GM21367 (cell line): ENCODE data around the gene TSPOAP1.
A peak's percentile ranks its signal among the peaks of the same experiment; 100 is the strongest.

Experiments
- ATAC-seq: cut with Tn5 transposase; IDR thresholded peaks from one replicate; pipeline ENCODE4 v1.9.1; 2021; ENCODE audit not compliant: unreplicated experiment

TSPOAP1 gene

DNA sequence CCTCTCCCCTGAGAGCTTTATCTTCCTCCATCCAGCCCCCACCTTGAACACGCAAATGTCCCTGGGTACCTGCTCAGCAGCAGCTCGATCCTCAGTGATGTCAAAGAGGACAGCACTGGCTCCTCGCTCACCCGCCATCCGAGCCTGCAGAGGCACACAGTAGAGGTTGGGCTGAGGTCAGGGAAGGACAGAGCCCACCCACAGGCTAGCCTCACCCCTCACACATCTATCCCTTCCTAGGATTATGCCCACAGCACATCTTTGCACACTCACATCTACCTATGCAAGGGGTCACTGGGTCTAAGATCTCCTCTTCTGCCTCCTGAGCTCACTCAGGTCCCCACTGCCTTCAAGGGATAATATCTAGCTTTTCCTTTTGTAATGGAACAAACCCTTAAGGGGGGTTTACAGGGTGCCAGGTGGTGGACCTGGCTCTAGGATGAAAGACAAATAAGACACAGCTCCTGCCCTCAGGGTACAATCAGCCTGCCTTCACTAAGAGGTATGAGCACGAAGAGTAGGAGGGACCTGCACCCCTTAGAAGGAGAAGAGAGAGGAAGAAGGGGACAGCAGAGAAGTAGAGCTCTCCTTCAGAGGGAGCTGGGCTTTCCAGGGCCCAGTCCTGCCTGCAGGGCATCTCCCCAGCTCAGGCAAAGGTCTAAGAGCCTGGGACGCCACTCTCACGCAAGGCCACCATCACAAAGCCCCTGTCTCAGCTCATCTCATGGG lies 35.0 kb upstream of the TSPOAP1 start:
- ATAC-seq = no peak

DNA sequence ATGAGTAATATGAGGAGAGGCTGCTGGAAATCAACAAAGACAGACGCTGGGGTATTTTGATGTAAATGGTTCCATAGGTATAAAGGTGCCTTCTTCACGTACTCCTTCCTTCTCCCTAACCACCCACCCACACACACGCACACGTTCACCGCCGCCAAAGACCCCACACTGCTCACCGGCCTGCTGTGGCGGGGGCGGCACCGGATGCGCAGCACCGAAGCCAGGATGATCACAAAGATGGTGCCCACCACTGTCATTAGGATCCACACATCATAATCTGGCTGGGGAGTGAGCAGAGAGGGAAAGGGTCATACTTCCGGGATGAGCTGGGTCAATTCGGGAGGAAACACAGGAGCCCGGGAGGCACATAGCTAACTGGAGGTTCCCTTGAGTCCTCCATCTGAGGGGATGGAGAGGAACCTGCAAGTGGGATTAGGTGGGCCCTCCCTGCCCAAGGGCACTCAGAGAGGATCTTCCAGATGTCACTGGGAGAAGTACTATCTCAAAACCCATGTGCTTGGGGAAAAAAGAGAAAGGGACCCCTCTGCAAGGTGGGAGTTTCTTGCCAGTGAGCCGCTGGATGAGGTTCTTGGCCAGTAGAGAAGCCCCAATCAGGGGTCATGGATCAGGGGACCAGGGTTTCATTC lies 33.9 kb upstream of the TSPOAP1 start:
- no peak for ATAC-seq

DNA sequence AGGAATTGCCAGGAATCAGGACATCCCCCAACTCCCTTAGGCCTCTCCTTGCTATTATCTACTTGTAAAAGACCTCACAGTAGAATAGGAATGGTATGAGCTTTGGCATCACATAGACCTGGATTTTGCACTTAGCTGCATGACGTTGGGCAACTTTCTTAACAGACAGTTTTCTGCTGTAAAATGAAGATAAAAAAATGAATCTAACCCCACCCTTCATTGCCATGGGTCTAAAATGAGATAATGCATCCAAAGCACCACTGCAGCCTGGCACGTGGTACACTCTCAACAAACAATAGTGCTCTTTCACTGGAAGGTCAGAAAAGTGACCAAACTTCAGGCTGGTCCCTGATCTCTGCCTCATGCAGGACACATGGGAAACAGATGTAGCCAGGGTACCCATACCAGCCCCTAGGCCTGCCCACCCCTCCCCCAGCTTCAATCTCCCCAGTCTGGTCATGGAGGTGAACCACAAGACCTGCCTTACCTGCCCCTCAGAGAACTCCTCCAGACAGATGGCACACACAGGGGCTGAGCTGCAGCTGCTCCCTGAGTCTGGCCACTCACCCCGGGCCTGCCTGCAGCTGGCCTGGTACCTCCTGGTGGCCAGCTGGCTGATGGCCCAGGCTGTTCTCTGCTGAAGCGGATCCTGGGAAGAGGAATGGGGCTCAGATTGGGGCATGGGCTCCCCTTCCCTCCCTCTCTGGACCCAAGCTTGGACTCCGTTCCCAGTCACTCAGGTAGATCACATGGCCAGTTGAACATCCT lies 31.9 kb upstream of the TSPOAP1 start:
- no peak for ATAC-seq

DNA sequence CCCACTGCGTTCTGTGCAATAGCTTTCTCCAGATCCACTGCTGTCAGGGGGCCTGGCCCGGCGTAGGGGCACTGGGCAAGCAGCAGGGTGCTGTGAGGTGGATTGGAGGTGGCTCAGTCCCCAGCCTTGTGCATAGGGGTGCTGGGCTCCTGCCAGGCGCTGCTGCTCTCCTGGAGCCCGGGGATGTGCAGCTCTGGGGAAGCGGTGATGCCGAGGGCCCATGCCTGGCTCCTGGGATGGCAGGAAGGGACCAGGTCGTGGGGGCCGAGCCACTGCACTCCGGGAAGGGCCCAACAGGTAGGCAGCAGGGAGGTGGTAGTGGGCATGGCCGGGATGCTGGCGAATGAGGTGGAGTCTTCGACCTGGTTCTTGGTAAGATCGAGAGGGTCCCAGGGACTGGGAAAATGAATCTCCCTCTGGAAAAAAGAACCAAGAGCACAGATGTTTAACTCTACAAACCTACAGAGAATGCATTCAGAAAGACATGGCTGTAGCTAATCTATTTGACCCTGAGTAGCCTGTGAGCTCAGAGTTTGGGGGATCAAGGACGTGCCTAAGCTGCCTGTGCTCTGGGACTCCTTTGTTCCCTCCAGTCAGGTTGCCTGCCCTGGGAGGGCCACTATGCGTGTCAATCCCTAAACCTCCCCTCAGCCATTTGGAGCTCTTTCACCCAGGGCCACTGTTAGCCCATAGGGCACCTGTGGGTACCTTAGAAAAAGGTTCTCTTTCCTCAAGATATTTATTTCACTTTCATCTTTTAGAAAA lies 30.0 kb upstream of the TSPOAP1 start:
- ATAC-seq = no peak

DNA sequence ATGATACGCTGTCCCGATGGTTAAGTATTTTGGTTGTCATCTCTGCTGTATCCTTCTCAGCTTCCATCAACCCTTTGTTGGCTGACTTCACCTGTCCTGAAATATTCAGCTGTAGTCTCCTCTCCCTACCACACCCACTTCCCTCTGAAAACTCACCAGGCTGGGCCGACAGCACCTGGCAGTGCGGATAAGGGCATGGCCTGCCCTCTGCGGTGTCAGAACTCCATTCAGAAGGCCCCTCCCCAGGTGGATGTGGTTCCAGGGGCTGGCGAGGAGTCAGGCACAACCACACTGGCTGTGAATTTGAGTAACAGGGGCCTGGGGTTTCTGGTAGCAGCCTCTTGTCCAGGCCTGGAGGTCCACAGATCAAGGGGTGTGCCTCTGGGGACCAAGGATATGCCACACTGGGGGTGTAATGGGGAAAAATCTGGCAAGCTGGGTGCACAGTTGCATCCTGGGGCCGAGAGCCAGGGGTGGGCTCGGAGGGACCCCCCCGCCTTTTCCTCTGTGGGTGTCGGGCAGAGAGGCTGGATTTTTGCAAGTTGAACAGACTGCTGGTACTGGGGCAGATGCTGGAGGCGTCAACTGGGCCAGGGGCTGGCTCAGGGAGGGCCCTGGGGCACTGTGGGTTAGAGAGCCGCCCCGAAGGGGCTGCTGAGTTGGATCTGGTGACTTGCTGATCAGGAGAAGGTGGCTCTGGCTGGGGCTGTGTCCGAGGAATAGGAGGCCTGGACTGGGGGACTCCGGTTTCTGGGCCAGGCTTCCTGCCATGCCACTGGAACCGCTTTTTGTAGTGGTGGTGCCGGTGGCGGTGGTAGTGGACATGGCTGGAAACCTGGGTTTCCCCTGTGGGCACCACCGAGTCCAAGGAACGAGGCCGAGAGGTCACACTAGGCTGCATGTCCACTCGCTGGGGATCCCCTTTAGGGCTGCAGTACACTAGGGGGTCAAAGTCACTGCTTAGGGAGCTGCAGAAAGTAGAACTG lies 29.0 kb upstream of the TSPOAP1 start:
- no peak for ATAC-seq

DNA sequence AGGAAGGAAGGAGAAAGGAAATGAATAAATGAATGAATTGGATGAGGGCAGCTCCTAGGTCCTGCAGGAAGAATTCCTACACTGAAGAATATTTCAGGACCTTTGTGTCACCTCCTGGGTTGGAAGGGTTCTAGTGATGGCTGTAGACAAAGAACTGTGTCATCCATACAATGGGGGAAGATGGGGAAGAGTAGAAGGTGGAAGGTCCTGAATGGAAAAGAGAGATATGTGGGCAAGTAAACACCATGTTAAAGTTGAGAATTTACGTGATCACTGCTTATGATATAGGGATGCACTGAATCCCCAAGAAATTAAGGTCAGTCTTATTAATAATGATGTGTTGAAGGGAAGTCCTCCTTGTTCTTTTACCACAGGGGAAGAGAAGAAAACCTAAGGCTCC lies 27.6 kb upstream of the TSPOAP1 start:
- no peak for ATAC-seq

DNA sequence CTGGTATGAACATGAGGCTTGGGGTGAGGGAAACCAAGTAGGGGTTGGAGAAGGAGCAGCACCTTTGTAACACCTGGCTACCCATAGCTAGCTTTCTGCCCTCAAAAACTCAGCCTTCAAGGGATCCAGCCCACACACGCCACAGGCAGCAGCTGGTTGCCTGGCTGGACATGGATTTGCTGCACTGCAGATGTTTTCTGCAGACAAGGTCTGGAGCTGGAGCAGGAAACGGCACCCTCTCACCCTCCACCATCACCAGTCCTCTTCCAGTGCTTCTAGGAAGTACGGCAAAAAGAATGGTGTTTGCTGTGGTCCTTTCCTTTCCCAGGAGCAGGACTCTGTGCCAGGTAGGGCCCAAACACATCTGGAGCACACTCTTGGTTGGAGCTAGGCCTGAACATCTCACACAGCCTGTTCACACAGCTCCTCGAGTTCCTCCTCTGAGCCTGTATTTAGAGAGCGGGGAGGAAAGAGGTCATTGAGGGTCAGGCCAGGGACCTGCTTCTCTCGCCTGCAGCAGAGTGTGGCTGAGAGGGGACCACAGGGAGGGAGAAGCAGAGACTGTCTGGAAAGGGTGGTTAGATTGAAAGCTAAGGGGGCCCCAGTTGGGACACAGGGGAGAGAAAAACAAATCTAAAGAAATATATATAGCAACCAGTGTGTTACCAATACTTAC lies 26.1 kb upstream of the TSPOAP1 start:
- no peak for ATAC-seq

DNA sequence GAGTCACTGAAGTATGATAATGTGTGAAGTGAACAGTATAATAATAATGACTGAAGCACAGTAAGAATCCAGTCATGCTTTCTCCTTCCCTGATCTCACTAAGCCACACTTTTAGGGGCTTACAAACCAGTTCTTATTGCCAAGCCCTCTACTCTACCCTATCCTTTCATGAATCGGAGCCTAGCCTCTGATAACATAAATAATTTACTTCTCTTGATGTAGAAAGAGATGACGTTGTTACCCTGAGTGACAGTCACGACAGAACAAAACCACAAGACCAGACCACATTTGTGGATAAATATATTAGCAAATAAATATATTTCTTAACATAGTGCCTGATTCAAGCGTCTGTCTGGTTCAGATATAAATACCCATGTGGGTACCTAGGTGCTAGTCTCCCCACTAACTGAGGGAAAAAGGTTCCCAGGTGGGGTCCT lies 24.8 kb upstream of the TSPOAP1 start:
- no peak for ATAC-seq

DNA sequence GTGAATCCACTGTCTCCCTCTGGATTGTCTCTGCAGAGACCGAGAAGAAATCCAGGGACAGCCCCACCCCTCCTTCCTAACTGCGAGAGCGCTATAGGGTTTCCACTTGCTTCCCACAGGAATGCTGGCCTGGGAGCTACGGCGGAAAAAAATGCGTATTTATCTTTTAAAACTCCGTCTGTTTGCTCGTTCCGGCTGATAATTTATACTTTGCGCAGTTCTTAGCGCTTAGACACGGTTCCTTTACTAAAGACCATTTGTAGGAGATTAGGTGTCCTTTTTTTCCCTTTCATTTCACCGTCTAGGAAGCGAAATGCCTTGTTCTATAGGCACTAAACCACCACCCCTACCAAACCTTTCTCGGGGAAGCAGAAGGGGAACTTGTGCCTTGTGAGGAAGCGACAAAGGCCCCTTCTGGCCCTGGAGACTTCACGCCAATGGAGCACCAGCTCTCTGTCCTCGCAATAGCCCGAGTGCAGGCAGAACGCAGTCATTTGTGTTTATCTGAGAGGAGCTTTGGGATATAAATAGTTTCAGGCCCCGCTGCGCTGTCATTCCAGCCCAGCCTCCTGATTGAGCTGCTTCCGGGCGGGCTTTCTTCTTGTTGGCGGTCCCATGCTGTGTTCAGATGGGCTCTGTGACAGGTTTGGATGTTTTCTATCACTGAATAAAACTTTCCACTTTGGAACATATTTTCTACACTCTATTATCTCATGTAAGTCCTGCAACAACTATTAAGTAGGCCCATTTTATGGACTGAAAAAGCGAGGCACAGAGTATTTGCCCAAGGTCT lies 24.2 kb upstream of the TSPOAP1 start:
- no peak for ATAC-seq

DNA sequence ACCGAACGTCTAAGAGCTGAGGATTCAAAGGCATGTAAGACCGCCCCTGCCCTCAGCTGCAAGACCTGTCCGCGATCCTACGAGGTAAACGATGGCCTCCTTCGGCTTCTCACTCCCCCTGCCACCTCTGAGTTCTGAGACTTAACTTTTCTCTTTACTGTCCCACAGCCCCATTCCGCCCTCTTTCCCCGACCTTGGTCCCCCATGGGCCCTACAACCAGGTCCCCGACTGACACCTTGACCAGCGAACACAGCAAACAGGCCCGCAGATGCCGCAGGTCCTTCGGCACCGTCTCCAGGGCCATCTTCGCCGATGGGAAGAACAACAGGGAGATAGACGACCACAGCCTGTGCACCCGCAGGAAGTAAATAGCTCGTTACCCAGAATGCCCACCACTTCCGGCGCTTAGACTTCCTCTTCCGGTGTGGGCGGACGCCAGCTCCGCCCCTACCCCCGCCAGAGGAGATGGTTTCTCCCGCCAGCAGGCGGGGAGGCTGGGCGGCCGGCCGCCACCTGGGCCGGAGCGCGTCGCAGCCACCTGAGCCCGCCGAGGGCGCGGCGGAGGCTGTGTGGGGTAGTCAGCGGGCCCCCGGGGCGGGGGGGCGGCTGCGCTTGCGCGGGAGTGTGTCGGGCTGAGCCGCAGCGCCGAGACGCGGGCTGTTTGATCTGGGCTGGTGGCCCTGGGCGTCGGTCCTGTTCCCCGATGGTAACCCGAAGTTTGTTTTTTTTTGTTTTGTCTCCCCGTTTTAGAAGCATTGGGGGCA lies 23.4 kb upstream of the TSPOAP1 start, which contains the start of gene SUPT4H1:
TSS of gene SUPT4H1 (minus strand) at position 371 of the 765 bp plus-strand sequence. CDS start at position 305, 66 bp downstream.
- ATAC-seq = peak; percentile 82

DNA sequence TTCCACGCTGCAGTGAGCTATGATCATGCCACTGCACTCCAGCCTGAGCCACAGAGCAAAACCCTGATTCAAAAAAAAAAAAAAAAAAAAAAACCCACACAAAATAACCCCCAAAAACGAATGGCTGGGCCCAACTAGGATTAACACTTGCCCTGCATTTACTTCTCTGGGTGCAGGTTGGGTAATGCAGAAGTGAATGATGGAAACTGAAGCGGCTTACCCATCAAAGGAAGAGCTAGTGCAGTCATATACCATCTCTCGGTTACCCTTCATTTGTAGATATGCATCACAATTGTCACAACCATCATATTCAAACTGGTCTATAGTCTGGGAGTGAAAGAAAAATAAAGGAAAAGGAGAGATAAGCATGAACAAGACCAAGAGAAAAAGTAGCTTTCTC lies 22.6 kb upstream of the TSPOAP1 start:
- ATAC-seq = no peak

DNA sequence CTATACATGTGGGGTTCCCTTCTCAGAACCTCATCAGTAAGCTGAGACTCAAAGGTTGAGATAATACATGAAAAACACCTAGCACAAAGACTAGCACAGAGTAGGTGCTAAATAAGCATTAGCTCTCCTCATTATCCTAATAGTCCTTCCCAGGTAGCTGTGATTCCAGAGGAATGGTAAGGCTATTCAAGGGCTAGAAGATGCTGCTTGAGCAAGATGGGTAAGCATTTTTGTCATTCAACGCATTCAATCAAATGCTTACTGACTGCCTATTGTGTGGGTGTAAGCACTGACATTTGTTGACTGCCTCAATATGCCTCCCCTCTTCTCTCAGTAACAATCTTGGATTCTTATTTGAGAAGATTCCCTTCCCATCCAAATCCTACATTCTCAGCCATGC lies 19.4 kb upstream of the TSPOAP1 start:
- ATAC-seq = no peak

DNA sequence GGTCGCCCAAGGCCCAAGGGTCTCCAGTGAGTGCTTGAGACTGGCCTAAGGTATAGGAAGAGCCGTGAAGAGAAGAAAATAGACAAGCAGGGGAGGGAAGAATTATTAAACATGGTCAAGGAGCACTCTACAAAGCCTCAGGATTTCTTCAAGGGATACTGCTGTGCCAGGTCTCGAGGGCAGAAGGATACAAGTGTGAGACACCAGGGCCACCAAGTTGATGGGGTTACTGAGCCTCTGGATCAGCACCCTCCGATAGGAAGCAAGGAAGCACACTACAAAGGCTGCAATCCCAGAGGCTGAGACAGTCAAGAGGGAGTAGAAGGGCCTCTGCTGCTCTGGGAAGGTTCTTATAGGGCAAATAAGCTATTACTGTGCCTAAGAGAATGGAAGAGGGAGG lies 16.9 kb upstream of the TSPOAP1 start:
- ATAC-seq = no peak

DNA sequence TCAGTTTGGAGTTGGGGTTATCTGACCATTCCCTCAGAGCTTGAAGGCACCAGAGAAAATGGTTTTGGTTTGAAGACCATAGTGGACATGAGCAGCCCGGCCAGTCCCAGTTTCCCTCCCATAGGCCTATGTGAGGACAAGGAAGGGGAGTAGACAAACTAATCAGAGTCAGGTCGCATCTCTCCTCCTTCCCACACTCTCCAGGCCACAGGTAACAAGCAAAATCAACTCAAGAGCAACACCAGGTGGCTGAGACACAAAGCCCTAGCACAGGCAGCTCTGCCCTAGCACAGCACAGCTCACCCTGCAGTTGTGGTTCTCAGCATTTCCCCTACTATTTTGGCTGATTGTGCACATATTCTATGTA lies 16.2 kb upstream of the TSPOAP1 start:
- peak; percentile 23 for ATAC-seq

DNA sequence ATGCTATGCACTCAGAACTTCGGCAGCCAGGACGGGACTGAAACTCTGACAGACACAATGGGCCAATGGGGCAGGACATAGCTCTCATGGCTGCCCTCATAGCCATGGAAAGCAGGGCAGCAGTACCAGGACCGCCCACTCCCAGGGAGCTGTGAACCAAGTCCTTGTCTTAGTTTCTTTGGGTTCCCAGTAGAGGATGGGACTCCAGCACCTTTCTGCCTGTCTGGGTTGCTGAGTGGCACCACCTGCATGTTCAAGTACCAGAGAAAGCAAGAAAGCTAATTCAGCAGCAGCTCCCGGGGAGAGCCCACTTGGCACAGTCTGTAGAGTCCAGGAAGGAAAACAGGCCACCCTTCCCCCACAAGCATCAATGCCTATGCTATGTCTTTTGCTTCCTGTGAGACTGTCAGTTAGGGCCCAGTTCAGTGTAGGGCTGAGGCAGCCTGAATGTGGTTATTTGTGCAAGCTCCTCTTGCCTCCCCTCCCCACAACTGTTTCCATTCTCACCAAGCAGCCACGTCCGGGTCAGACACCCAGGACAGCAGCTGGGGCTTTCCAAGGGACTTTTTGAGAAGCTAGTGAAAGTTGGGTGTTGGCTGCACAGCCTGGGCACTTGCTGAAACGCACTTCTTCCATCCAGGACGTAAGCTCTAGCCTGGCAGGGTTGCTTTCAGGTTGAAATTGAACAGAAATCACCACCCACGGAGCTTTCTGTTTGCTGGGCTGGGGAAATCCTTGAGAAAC lies 15.6 kb upstream of the TSPOAP1 start:
- peak; percentile 57 for ATAC-seq

DNA sequence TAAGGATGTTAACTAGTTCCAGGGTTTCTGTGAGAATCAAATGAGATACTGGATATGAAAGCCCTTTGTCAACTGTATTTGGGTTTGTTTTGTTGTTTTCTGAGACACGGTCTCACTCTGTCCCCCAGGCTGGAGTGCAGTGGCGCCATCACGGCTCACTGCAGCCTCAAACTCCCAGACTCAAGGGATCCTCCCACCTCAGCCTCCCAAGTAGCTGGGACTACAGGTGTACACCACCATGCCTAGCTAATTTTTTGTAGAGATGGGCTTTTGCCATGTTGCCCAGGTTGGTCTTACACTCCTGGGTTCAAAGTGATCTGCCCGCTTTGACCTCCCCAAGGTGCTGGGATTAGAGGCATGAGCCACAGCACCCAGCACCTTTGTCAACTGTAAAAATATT lies 14.5 kb upstream of the TSPOAP1 start:
- no peak for ATAC-seq

DNA sequence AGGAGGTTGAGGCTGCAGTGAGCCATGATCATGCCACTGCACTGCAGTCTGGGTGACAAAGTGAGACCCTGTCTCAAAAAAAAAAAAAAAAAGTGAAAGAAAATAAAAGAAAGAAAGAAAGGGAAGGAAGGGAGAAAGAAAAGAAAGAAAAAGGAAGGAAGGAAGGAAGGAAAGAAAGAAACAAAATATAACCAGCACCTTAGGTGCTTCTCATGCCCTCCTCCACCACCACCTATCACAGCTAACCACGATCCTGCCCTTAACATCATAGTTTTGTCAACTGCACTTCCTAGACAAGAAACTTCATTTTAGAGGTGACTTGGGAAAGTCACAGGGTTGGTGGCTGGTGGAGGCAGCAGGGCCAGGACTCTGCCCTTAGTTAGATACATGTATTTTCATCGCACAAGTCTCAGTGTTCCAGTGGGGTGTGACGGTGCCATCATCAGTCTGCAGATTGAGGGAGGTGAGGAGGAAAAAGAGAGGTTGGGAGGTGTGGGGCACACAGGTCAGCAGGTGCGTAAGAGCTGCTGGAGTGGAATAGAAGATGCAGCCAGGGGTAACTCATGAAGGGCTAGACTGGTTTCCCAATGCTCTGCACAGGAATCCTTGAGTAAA lies 13.4 kb upstream of the TSPOAP1 start:
- ATAC-seq = no peak
